GM18505 (cell line): Measurements from ENCODE around the gene PDE7B.

ENCODE experiments used
- ATAC-seq: cut with Tn5 transposase; IDR thresholded peaks from one replicate; pipeline ENCODE4 v1.9.1; 2021; ENCODE audit not compliant: unreplicated experiment
- POLR2A ChIP-seq: IDR thresholded peaks from 4 replicates; pipeline ENCODE4 v1.6.1; 2011; ENCODE audit warnings: borderline replicate concordance; ENCODE audit not compliant: insufficient read depth, insufficient read length; ENCODE audit errors: extremely low read depth

The PDE7B gene

GRCh38 chr6:135990855-135991464 lies 139.5 kb downstream of the PDE7B start:
- no peak for TF ChIP-seq POLR2A
- no peak for ATAC-seq

GRCh38 chr6:135992739-135993138 lies 141.2 kb downstream of the PDE7B start:
- TF ChIP-seq POLR2A = no peak
- no peak for ATAC-seq

- TF ChIP-seq POLR2A = no peak
- ATAC-seq = no peak
Measured at GRCh38 chr6:135993361-135993760, 141.9 kb downstream of the PDE7B start.

GRCh38 chr6:135994857-135995544 lies 143.5 kb downstream of the PDE7B start:
- ATAC-seq = no peak
- no peak for TF ChIP-seq POLR2A

- no peak for ATAC-seq
Measured at GRCh38 chr6:135995545-135995898, 144.0 kb downstream of the PDE7B start.

GRCh38 chr6:135996668-135997067 lies 145.2 kb downstream of the PDE7B start:
- ATAC-seq = no peak
- TF ChIP-seq POLR2A = no peak

More at GRCh38 chr6:135995545-135995898, 144.0 kb downstream of the PDE7B start:
- no peak for TF ChIP-seq POLR2A

- no peak for TF ChIP-seq POLR2A
- no peak for ATAC-seq
Measured at GRCh38 chr6:135999393-135999792, 147.9 kb downstream of the PDE7B start.

GRCh38 chr6:136007345-136007744 lies 155.8 kb downstream of the PDE7B start:
- ATAC-seq = no peak

GRCh38 chr6:136011475-136011874 lies 160.0 kb downstream of the PDE7B start:
- no peak for ATAC-seq
- no peak for TF ChIP-seq POLR2A

More at GRCh38 chr6:136007345-136007744, 155.8 kb downstream of the PDE7B start:
- no peak for TF ChIP-seq POLR2A

- no peak for ATAC-seq
- TF ChIP-seq POLR2A = no peak
Measured at GRCh38 chr6:136012198-136012887, 160.8 kb downstream of the PDE7B start.

- TF ChIP-seq POLR2A = no peak
- ATAC-seq = no peak
Measured at GRCh38 chr6:136012943-136013342, 161.4 kb downstream of the PDE7B start.

- TF ChIP-seq POLR2A = no peak
- ATAC-seq = no peak
Measured at GRCh38 chr6:136014454-136015437, 163.2 kb downstream of the PDE7B start.

- no peak for TF ChIP-seq POLR2A
Measured at GRCh38 chr6:136015531-136015930, 164.0 kb downstream of the PDE7B start.

More at GRCh38 chr6:136015531-136015930, 164.0 kb downstream of the PDE7B start:
- ATAC-seq = no peak
